Epithelial cell of esophagus (primary cell): ENCODE data around the gene FKBP1B.
A peak's percentile ranks its signal among the peaks of the same experiment; 100 is the strongest.

ENCODE experiments used
- DNase-seq: peaks from one replicate; pipeline ENCODE4 v3.0.0; 2010; ENCODE audit warnings: low read depth
- H3K4me3 ChIP-seq: 2 replicates; pipeline ENCODE4 v1.5.1; 2011; ENCODE audit warnings: mild to moderate bottlenecking, low read length, control low read depth
- CTCF ChIP-seq: IDR thresholded peaks from 2 replicates; pipeline ENCODE4 v1.5.1; 2011; ENCODE audit warnings: low read depth, mild to moderate bottlenecking, low read length, control low read depth, inconsistent platforms; ENCODE audit not compliant: insufficient read depth; ENCODE audit errors: missing control alignments

Gene FKBP1B

GRCh38 chr2:24049485-24050021 is at the start of gene FKBP1B:
FKBP1B (plus strand) TSS chr2:24049741; CDS start chr2:24049850, 109 bp downstream.
- H3K4me3 ChIP-seq, result peak within 1 kb of the TSS; percentile 64
- TF ChIP-seq CTCF, result no peak
- DNase-seq, result peak; percentile 77

- no peak for TF ChIP-seq CTCF
- no peak overlapping the region for H3K4me3 ChIP-seq
- no peak for DNase-seq
Observed at GRCh38 chr2:24007693-24008092, 41.8 kb upstream of the FKBP1B start.

GRCh38 chr2:24008672-24009366 is 40.7 kb upstream of the FKBP1B start:
- no peak overlapping the region for H3K4me3 ChIP-seq
- DNase-seq, result no peak
- no peak for TF ChIP-seq CTCF

- DNase-seq, result no peak
Observed at GRCh38 chr2:24009367-24009679, 40.2 kb upstream of the FKBP1B start.

GRCh38 chr2:24009680-24010476 is 39.7 kb upstream of the FKBP1B start, which contains the start of gene MFSD2B:
MFSD2B (plus strand) TSS chr2:24010085; CDS start chr2:24010097, 12 bp downstream.
- peak within 1 kb of the TSS; percentile 34 for H3K4me3 ChIP-seq
- TF ChIP-seq CTCF, result no peak
- no peak for DNase-seq

More at GRCh38 chr2:24009367-24009679, 40.2 kb upstream of the FKBP1B start:
- no peak for TF ChIP-seq CTCF
- H3K4me3 ChIP-seq, result peak overlapping the region; percentile 34

- no peak for DNase-seq
- H3K4me3 ChIP-seq, result peak overlapping the region; percentile 30
- TF ChIP-seq CTCF, result no peak
Observed at GRCh38 chr2:24010477-24011249, 38.9 kb upstream of the FKBP1B start.
